Measurements from ENCODE around the gene LOXL3. TPM values are rescaled to one million over a fixed set of nuclear protein-coding genes. Genes with fewer than 3 reads are reported as not detected.

The LOXL3 gene
- total RNA-seq (1 to 10 TPM; 4.3 to 8.3 (median 6.7) TPM), polyA plus RNA-seq (2.4 TPM)
- long read RNA-seq, donor 1, partial matches to known transcripts: 5 of 11 reads
- long read RNA-seq, donor 1, other reads (novel, unspliced or antisense): 2 of 11 reads
- long read RNA-seq, donor 2, partial matches to known transcripts: 2 of 4 reads
- long read RNA-seq, donor 2, other reads (novel, unspliced or antisense): 1 of 4 reads
- long read RNA-seq, donor 3, transcript LOXL3-201 (14 exons, 3,502 nt): major isoform, 11 of 25 reads
- long read RNA-seq, donor 3, partial matches to known transcripts: 8 of 25 reads
- long read RNA-seq, donor 3, other reads (novel, unspliced or antisense): 6 of 25 reads
- long read RNA-seq, donor 4: 0 reads

GRCh38 chr2:74553892-74554819 lies at the start of gene LOXL3, which contains the start of gene DOK1:
TSS of gene LOXL3 (minus strand) at chr2:74553942. CDS start at chr2:74552634, 1,308 bp downstream.
TSS of gene DOK1 (plus strand) at chr2:74554720. CDS start at chr2:74554755, 35 bp downstream.
- H3K27me3 ChIP-seq (ENCODE audit: control insufficient read depth, insufficient read depth): no peaks in the 10 kb centered on the region
- no peaks in the 10 kb centered on the region for H3K9me3 ChIP-seq (ENCODE audit: control insufficient read depth, low read length)
- peak; percentile 90 to 91 for ATAC-seq
- H3K4me3 ChIP-seq (ENCODE audit: low read length): peak within 1 kb of the TSS; percentile 74
- no peaks in the 10 kb centered on the region for H3K4me1 ChIP-seq (ENCODE audit: control insufficient read depth, insufficient read depth, low read length)
- H3K27ac ChIP-seq (ENCODE audit: low read length): peak within 1 kb of the TSS; percentile 78
- WGBS: under 1% methylated on average over 73 of the region's 73 CpGs
- intact Hi-C loops (cut with DNase I): no loop called here
- DNase-seq: peak; percentile 91 to 96 (median 96)

GRCh38 chr2:74602586-74603281 lies 49.0 kb upstream of the LOXL3 start:
- intact Hi-C loops (cut with DNase I): no loop called here
- Histone ChIP-seq H3K27ac (ENCODE audit: low read length) (no peak overlapping the region), H3K4me1 (ENCODE audit: control insufficient read depth, insufficient read depth, low read length) (no peaks in the 10 kb centered on the region), H3K4me3 (ENCODE audit: low read length) (no peak overlapping the region), H3K9me3 (ENCODE audit: control insufficient read depth, low read length) (no peaks in the 10 kb centered on the region), H3K27me3 (ENCODE audit: control insufficient read depth, insufficient read depth) (no peaks in the 10 kb centered on the region)
- DNase-seq (no peak), ATAC-seq (no peak)
- WGBS: 51% methylated on average over 1 of the region's 1 CpG

- 56% methylated on average over 3 of the region's 3 CpGs for WGBS
- no peak overlapping the region for H3K4me3 ChIP-seq (ENCODE audit: low read length)
- no peaks in the 10 kb centered on the region for H3K4me1 ChIP-seq (ENCODE audit: control insufficient read depth, insufficient read depth, low read length)
- ATAC-seq (no peak), DNase-seq (no peak)
- no peak overlapping the region for H3K27ac ChIP-seq (ENCODE audit: low read length)
- H3K9me3 ChIP-seq (ENCODE audit: control insufficient read depth, low read length): no peaks in the 10 kb centered on the region
- H3K27me3 ChIP-seq (ENCODE audit: control insufficient read depth, insufficient read depth): no peaks in the 10 kb centered on the region
- intact Hi-C loops (cut with DNase I): no loop called here
Observed at GRCh38 chr2:74599676-74600075, 45.9 kb upstream of the LOXL3 start.

GRCh38 chr2:74597410-74597809 lies 43.7 kb upstream of the LOXL3 start:
- DNase-seq: no peak
- no peaks in the 10 kb centered on the region for H3K9me3 ChIP-seq (ENCODE audit: control insufficient read depth, low read length)
- no peak for ATAC-seq
- 56% methylated on average over 1 of the region's 1 CpG for WGBS
- H3K27ac ChIP-seq (ENCODE audit: low read length): no peak overlapping the region
- H3K4me1 ChIP-seq (ENCODE audit: control insufficient read depth, insufficient read depth, low read length): no peaks in the 10 kb centered on the region
- intact Hi-C loops (cut with DNase I): no loop called here
- H3K27me3 ChIP-seq (ENCODE audit: control insufficient read depth, insufficient read depth): no peaks in the 10 kb centered on the region
- H3K4me3 ChIP-seq (ENCODE audit: low read length): no peak overlapping the region

- Histone ChIP-seq H3K4me1 (ENCODE audit: control insufficient read depth, insufficient read depth, low read length) (no peaks in the 10 kb centered on the region), H3K9me3 (ENCODE audit: control insufficient read depth, low read length) (no peaks in the 10 kb centered on the region), H3K27me3 (ENCODE audit: control insufficient read depth, insufficient read depth) (no peaks in the 10 kb centered on the region), H3K4me3 (ENCODE audit: low read length) (no peak overlapping the region), H3K27ac (ENCODE audit: low read length) (no peak overlapping the region)
- intact Hi-C loops (cut with DNase I): no loop called here
- 51% methylated on average over 1 of the region's 1 CpG for WGBS
- ATAC-seq (no peak), DNase-seq (no peak)
Observed at GRCh38 chr2:74596584-74596983, 42.8 kb upstream of the LOXL3 start.

- Histone ChIP-seq H3K4me3 (ENCODE audit: low read length) (no peak overlapping the region), H3K9me3 (ENCODE audit: control insufficient read depth, low read length) (no peaks in the 10 kb centered on the region), H3K27ac (ENCODE audit: low read length) (no peak overlapping the region), H3K27me3 (ENCODE audit: control insufficient read depth, insufficient read depth) (no peaks in the 10 kb centered on the region), H3K4me1 (ENCODE audit: control insufficient read depth, insufficient read depth, low read length) (no peaks in the 10 kb centered on the region)
- 75% methylated on average over 4 of the region's 4 CpGs for whole genome bisulfite sequencing
- DNase-seq (no peak), ATAC-seq (no peak)
- intact Hi-C loops (cut with DNase I): no loop called here
Observed at GRCh38 chr2:74593826-74594772, 40.4 kb upstream of the LOXL3 start.

- H3K9me3 ChIP-seq (ENCODE audit: control insufficient read depth, low read length): no peaks in the 10 kb centered on the region
- 68% methylated on average over 2 of the region's 2 CpGs for WGBS
- intact Hi-C loops (cut with DNase I): loop anchor here in 2 of 4 donors (2.0 to 10.0 kb wide), 3 partner anchors 54 to 106 kb away; partner anchors contain the start of genes CCDC142 (in 2 of the 2) and TTC31 (in 2 of the 2)
- ATAC-seq: no peak
- H3K27ac ChIP-seq (ENCODE audit: low read length): no peak overlapping the region
- no peaks in the 10 kb centered on the region for H3K27me3 ChIP-seq (ENCODE audit: control insufficient read depth, insufficient read depth)
- no peaks in the 10 kb centered on the region for H3K4me1 ChIP-seq (ENCODE audit: control insufficient read depth, insufficient read depth, low read length)
- DNase-seq: no peak
- no peak overlapping the region for H3K4me3 ChIP-seq (ENCODE audit: low read length)
Observed at GRCh38 chr2:74588664-74589063, 34.9 kb upstream of the LOXL3 start.

GRCh38 chr2:74587664-74588277 lies 34.0 kb upstream of the LOXL3 start:
- no peaks in the 10 kb centered on the region for H3K4me1 ChIP-seq (ENCODE audit: control insufficient read depth, insufficient read depth, low read length)
- H3K27me3 ChIP-seq (ENCODE audit: control insufficient read depth, insufficient read depth): no peaks in the 10 kb centered on the region
- peak; percentile 92 to 93 for ATAC-seq
- intact Hi-C loops (cut with DNase I): loop anchor here in 2 of 4 donors (2.0 to 10.0 kb wide), 3 partner anchors 53 to 105 kb away; partner anchors contain the start of genes CCDC142 (in 2 of the 2) and TTC31 (in 2 of the 2)
- H3K4me3 ChIP-seq (ENCODE audit: low read length): no peak overlapping the region
- H3K27ac ChIP-seq (ENCODE audit: low read length): no peak overlapping the region
- 17% methylated on average over 6 of the region's 6 CpGs for whole genome bisulfite sequencing
- peak; percentile 52 to 81 (median 63) for DNase-seq
- H3K9me3 ChIP-seq (ENCODE audit: control insufficient read depth, low read length): no peaks in the 10 kb centered on the region

GRCh38 chr2:74585406-74586185 lies 31.9 kb upstream of the LOXL3 start:
- 50% methylated on average over 4 of the region's 4 CpGs for WGBS
- H3K4me3 ChIP-seq (ENCODE audit: low read length): no peak overlapping the region
- intact Hi-C loops (cut with DNase I): loop anchor here in 3 of 4 donors (2.0 to 10.0 kb wide), 3 partner anchors 51 to 103 kb away; partner anchors contain the start of genes CCDC142 (in 2 of the 3) and TTC31 (in 2 of the 3)
- no peaks in the 10 kb centered on the region for H3K9me3 ChIP-seq (ENCODE audit: control insufficient read depth, low read length)
- H3K4me1 ChIP-seq (ENCODE audit: control insufficient read depth, insufficient read depth, low read length): no peaks in the 10 kb centered on the region
- DNase-seq (peak in 2 of 3 donors; percentile 55 to 79), ATAC-seq (no peak)
- H3K27me3 ChIP-seq (ENCODE audit: control insufficient read depth, insufficient read depth): no peaks in the 10 kb centered on the region
- no peak overlapping the region for H3K27ac ChIP-seq (ENCODE audit: low read length)
